Natural killer cell (primary cell): Measurements from ENCODE around the gene CHD3. TPM values are rescaled to one million over a fixed set of nuclear protein-coding genes. Genes with fewer than 3 reads are reported as not detected.

Source experiments
- ATAC-seq, 3 donors: fragments of 150-1000 bp in 2 of 3; fragments of 200-7000 bp in 1 of 3; cut with Tn5 transposase; 1 replicate in 1 of 3; 2 replicates in 2 of 3; pipeline ENCODE4 v1.10.0; 2021; ENCODE audit warnings: mild to moderate bottlenecking in 2 of 3, moderate library complexity in 2 of 3
- DNase-seq, 2 donors: peaks; one replicate each; pipeline versions ENCODE4 v3.0.0 to v3.0.0-alpha.2; 2013 to 2021; ENCODE audit warnings: mixed read lengths in 1 of 2
- H3K27ac ChIP-seq: one replicate; pipeline ENCODE4 v1.5.1; 2013; ENCODE audit warnings: mild to moderate bottlenecking, low read length
- H3K27me3 ChIP-seq: one replicate; pipeline ENCODE4 v1.6.1; 2013; ENCODE audit warnings: low read length; ENCODE audit not compliant: control insufficient read depth, insufficient read depth
- H3K36me3 ChIP-seq: one replicate; pipeline ENCODE4 v1.6.1; 2013; ENCODE audit warnings: low read length; ENCODE audit not compliant: control insufficient read depth, insufficient read depth
- H3K4me1 ChIP-seq: one replicate; pipeline ENCODE4 v1.6.1; 2013; ENCODE audit warnings: low read length; ENCODE audit not compliant: control insufficient read depth, insufficient read depth
- H3K4me3 ChIP-seq: one replicate; pipeline ENCODE4 v1.5.1; 2013; ENCODE audit warnings: low read length
- H3K9me3 ChIP-seq: one replicate; pipeline ENCODE4 v1.6.1; 2013; ENCODE audit warnings: low read length; ENCODE audit not compliant: control insufficient read depth, insufficient read depth
- H3K27ac Mint-ChIP-seq, 2 donors: one replicate each; pipeline ENCODE4 v1.8.0; 2022; ENCODE audit warnings: mild to moderate bottlenecking in 2 of 2, mixed read lengths in 2 of 2, moderate library complexity in 1 of 2
- H3K27me3 Mint-ChIP-seq, 2 donors: one replicate each; pipeline ENCODE4 v1.8.0; 2022; ENCODE audit warnings: low read depth in 2 of 2, mixed read lengths in 2 of 2
- H3K36me3 Mint-ChIP-seq: one replicate; pipeline ENCODE4 v1.8.0; 2022; ENCODE audit warnings: mixed read lengths
- H3K4me1 Mint-ChIP-seq, 2 donors: one replicate each; pipeline ENCODE4 v1.8.0; 2022; ENCODE audit warnings: mixed read lengths in 2 of 2
- H3K4me3 Mint-ChIP-seq: one replicate; pipeline ENCODE4 v1.8.0; 2022; ENCODE audit warnings: mild to moderate bottlenecking, moderate library complexity, mixed read lengths
- H3K9me3 Mint-ChIP-seq, 2 donors: one replicate each; pipeline ENCODE4 v1.8.0; 2022; ENCODE audit warnings: mixed read lengths in 2 of 2
- CTCF ChIP-seq: fragments of 200-600 bp; IDR thresholded peaks from one replicate; pipeline ENCODE4 v1.8.0; 2022; ENCODE audit warnings: antibody characterized with exemption
- WGBS: methylation state at CpG from one replicate; pipeline ENCODE4 v1.1.7; 2013; ENCODE audit warnings: missing lambda C conversion rate; ENCODE audit not compliant: insufficient coverage; 5-methylcytosine and 5-hydroxymethylcytosine counted together
- intact Hi-C: fragments of 100-400 bp; cut with micrococcal nuclease; formaldehyde crosslinking; loops from one replicate; pipeline ENCODE4 v1.14.2; 2022
- total RNA-seq, 4 donors: library from RNA; stranded (reverse); fragments of 120-200 nt in 1 of 4; gene quantifications; one replicate each; pipeline versions ENCODE4 v1.2.3 to v1.2.4, GENCODE V29; 2013 to 2022

The CHD3 gene
- total RNA-seq, 3 donors from 2014 or later (not counting 1 experiment from before 2014, with no cell fraction given): 215 to 275 (median 218) TPM

DNA sequence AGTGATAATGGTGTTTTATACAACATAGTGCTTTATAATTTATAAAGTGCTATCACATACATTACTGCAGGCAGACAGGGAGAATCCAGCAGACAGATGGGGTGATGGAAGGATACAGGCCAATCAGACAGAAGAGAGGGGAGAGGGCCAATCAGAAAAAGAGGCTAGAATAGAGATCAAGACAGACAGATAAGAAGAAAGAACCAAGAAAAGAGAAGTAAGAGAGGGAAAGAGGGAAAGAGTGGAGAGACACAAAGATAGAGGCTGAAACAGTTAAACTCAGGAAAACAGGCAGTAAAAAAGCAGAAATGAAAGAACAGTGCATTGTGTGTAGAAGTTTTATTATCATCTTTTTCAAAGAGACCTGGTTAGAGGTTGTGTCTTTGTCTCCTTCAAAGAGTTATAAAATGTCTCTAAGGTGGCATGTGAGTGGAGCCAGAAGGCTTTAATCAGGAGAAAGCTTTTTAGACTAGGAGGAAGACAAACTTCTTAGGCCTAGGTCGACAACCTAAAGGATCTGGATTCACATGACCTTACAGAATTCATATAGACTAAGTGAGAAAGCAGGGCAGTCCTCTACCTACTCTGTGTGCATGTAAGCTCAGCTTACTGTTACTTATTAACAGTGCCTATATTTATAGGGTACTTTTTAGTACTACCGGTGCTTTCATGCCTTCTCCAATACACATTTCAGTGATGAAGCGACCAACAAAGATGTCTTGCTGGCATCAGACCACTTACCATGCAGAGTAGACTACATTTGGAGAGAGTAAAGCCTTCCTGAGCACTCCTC lies 8.3 kb upstream of the CHD3 start:
- WGBS: 85% methylated on average over 3 of the region's 3 CpGs

GRCh38 chr17:7881276-7882054 lies 7.1 kb upstream of the CHD3 start:
- Histone ChIP-seq H3K27me3 (no peaks in the 10 kb centered on the region), H3K9me3 (no peaks in the 10 kb centered on the region), H3K4me3 (no peak overlapping the region), H3K36me3 (peaks cover 28% of the 10 kb centered on the region), H3K27ac (no peak overlapping the region), H3K4me1 (peaks cover 18% of the 10 kb centered on the region)
- Mint-ChIP-seq H3K9me3 (no peaks in the 10 kb centered on the region), H3K36me3 (no peaks in the 10 kb centered on the region), H3K4me3 (no peak overlapping the region), H3K4me1 (peaks cover 2 to 3% of the 10 kb centered on the region in 2 donors), H3K27ac (no peak overlapping the region), H3K27me3 (no peaks in the 10 kb centered on the region)
- DNase-seq (no peak), ATAC-seq (no peak)
- no peak for TF ChIP-seq CTCF
- intact Hi-C loops: no loop called here
- WGBS: 58% methylated on average over 7 of the region's 7 CpGs

More for the DNA sequence above, 8.3 kb upstream of the CHD3 start:
- ATAC-seq: no peak
- peaks cover 33% of the 10 kb centered on the region for H3K36me3 ChIP-seq
- Mint-ChIP-seq H3K36me3 (no peaks in the 10 kb centered on the region), H3K9me3 (no peaks in the 10 kb centered on the region), H3K27ac (no peak overlapping the region), H3K4me1 (peaks cover 6 to 8% of the 10 kb centered on the region in 2 donors), H3K27me3 (no peaks in the 10 kb centered on the region), H3K4me3 (no peak overlapping the region)
- H3K4me1 ChIP-seq: peaks cover 8% of the 10 kb centered on the region
- intact Hi-C loops: no loop called here
- H3K27me3 ChIP-seq: no peaks in the 10 kb centered on the region
- H3K4me3 ChIP-seq: no peak overlapping the region
- TF ChIP-seq CTCF: no peak
- H3K27ac ChIP-seq: no peak overlapping the region
- DNase-seq: no peak
- no peaks in the 10 kb centered on the region for H3K9me3 ChIP-seq

DNA sequence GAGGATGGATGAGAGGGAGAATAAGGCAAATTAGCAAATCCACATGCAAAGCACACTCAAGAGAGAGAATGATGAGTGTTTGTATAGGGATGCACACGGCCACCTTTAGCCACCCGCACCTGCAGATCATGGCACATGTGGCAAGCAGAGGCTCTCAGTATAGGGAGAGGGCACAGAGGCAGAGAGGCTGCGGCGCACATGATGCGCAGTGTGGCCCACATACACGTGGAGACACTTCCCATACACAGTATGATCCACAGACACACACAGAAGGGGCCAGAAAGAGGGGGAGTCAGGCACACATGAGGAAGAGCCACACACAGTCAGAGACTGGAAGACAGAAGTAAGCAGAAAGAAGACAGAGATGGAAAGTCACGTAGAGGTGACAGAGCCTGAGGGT lies 6.5 kb upstream of the CHD3 start:
- Histone ChIP-seq H3K4me3 (no peak overlapping the region), H3K36me3 (peaks cover 27% of the 10 kb centered on the region), H3K27ac (no peak overlapping the region), H3K4me1 (peaks cover 24% of the 10 kb centered on the region), H3K9me3 (no peaks in the 10 kb centered on the region), H3K27me3 (no peaks in the 10 kb centered on the region)
- DNase-seq (peak in 1 of 2 donors; percentile 25), ATAC-seq (no peak)
- 76% methylated on average over 3 of the region's 7 CpGs for WGBS
- Mint-ChIP-seq H3K4me1 (no peaks in the 10 kb centered on the region), H3K36me3 (no peaks in the 10 kb centered on the region), H3K27me3 (no peaks in the 10 kb centered on the region), H3K9me3 (no peaks in the 10 kb centered on the region), H3K4me3 (no peak overlapping the region), H3K27ac (no peak overlapping the region)
- intact Hi-C loops: no loop called here
- TF ChIP-seq CTCF: no peak
